H1 (cell line): ENCODE results near the gene TMEM253.

Experiments
- ATF3 ChIP-seq: IDR thresholded peaks from 2 replicates; pipeline ENCODE4 v1.6.1; 2011; ENCODE audit warnings: low read depth, mild to moderate bottlenecking, low read length; ENCODE audit not compliant: insufficient read depth
- BRCA1 ChIP-seq: IDR thresholded peaks from 2 replicates; pipeline ENCODE4 v1.6.1; 2012; ENCODE audit warnings: low read depth, low read length, improper control_type of control experiment
- CTCF ChIP-seq, 3 experiments: IDR thresholded peaks; 1 replicate in 2 of 3; 2 replicates in 1 of 3; pipeline versions ENCODE4 v1.5.1 to v1.6.1; 2011; ENCODE audit warnings: low read length in 3 of 3, mild to moderate bottlenecking in 3 of 3, inconsistent platforms in 2 of 3, low read depth in 1 of 3, moderate library complexity in 1 of 3; ENCODE audit not compliant: insufficient read depth in 1 of 3; ENCODE audit errors: control extremely low read depth in 1 of 3

GRCh38 chr14:21055432-21056117, 45.3 kb upstream of the TMEM253 start:
- TF ChIP-seq BRCA1 (no peak), CTCF (IDR thresholded peaks at IDR 0.05; ENCODE audit: control extremely low read depth in 1 of 3, insufficient read depth in 1 of 3, low read depth in 1 of 3, low read length in 3 of 3) (no peak), ATF3 (no peak)
